Measurements from ENCODE around the gene MTFR1L. TPM values are rescaled to one million over a fixed set of nuclear protein-coding genes. Genes with fewer than 3 reads are reported as not detected.
A peak's percentile ranks its signal among the peaks of the same experiment; 100 is the strongest.

The MTFR1L gene
- total RNA-seq, 2 donors from 2014 or later = 39.6 to 58.8 TPM

GRCh38 chr1:25782608-25783201 lies 37.0 kb upstream of the MTFR1L start:
- Mint-ChIP-seq H3K4me1 (no peaks in the 10 kb centered on the region), H3K9me3 (no peaks in the 10 kb centered on the region), H3K27me3 (no peaks in the 10 kb centered on the region), H3K36me3 (ENCODE audit: low read depth) (no peaks in the 10 kb centered on the region), H3K4me3 (no peak overlapping the region), H3K27ac (peak overlapping the region; percentile 32)
- no peak for ATAC-seq (replicated peaks)

GRCh38 chr1:25784575-25785051 lies 35.1 kb upstream of the MTFR1L start:
- H3K27ac Mint-ChIP-seq = no peak overlapping the region
- no peak for ATAC-seq (replicated peaks)
- H3K9me3 Mint-ChIP-seq = no peaks in the 10 kb centered on the region
- no peaks in the 10 kb centered on the region for H3K27me3 Mint-ChIP-seq
- H3K4me1 Mint-ChIP-seq = no peaks in the 10 kb centered on the region
- H3K36me3 Mint-ChIP-seq (ENCODE audit: low read depth) = no peaks in the 10 kb centered on the region
- H3K4me3 Mint-ChIP-seq = no peak overlapping the region

- no peak overlapping the region for H3K4me3 Mint-ChIP-seq
- ATAC-seq (replicated peaks) = no peak
- no peaks in the 10 kb centered on the region for H3K4me1 Mint-ChIP-seq
- H3K36me3 Mint-ChIP-seq (ENCODE audit: low read depth) = no peaks in the 10 kb centered on the region
- no peaks in the 10 kb centered on the region for H3K27me3 Mint-ChIP-seq
- no peak overlapping the region for H3K27ac Mint-ChIP-seq
- H3K9me3 Mint-ChIP-seq = no peaks in the 10 kb centered on the region
These were observed 34.3 kb upstream of the MTFR1L start for GRCh38 chr1:25785333-25786067.

- no peaks in the 10 kb centered on the region for H3K36me3 Mint-ChIP-seq (ENCODE audit: low read depth)
- no peaks in the 10 kb centered on the region for H3K9me3 Mint-ChIP-seq
- no peaks in the 10 kb centered on the region for H3K4me1 Mint-ChIP-seq
- H3K27ac Mint-ChIP-seq = no peak overlapping the region
- no peak overlapping the region for H3K4me3 Mint-ChIP-seq
- ATAC-seq (replicated peaks) = no peak
- H3K27me3 Mint-ChIP-seq = no peaks in the 10 kb centered on the region
These were observed 32.6 kb upstream of the MTFR1L start for GRCh38 chr1:25786887-25787759.

- H3K4me1 Mint-ChIP-seq = no peaks in the 10 kb centered on the region
- H3K27me3 Mint-ChIP-seq = no peaks in the 10 kb centered on the region
- H3K4me3 Mint-ChIP-seq = no peak overlapping the region
- H3K27ac Mint-ChIP-seq = no peak overlapping the region
- no peaks in the 10 kb centered on the region for H3K36me3 Mint-ChIP-seq (ENCODE audit: low read depth)
- no peak for ATAC-seq (replicated peaks)
- H3K9me3 Mint-ChIP-seq = no peaks in the 10 kb centered on the region
These were observed 32.0 kb upstream of the MTFR1L start for GRCh38 chr1:25787760-25788166.

GRCh38 chr1:25790472-25790871 lies 29.3 kb upstream of the MTFR1L start:
- no peaks in the 10 kb centered on the region for H3K27me3 Mint-ChIP-seq
- H3K4me1 Mint-ChIP-seq = no peaks in the 10 kb centered on the region
- H3K4me3 Mint-ChIP-seq = no peak overlapping the region
- no peaks in the 10 kb centered on the region for H3K9me3 Mint-ChIP-seq
- no peak for ATAC-seq (replicated peaks)
- peak overlapping the region; percentile 32 for H3K27ac Mint-ChIP-seq
- H3K36me3 Mint-ChIP-seq (ENCODE audit: low read depth) = no peaks in the 10 kb centered on the region

GRCh38 chr1:25792115-25792514 lies 27.6 kb upstream of the MTFR1L start:
- peaks cover 11% of the 10 kb centered on the region for H3K4me1 Mint-ChIP-seq
- no peaks in the 10 kb centered on the region for H3K9me3 Mint-ChIP-seq
- H3K36me3 Mint-ChIP-seq (ENCODE audit: low read depth) = no peaks in the 10 kb centered on the region
- H3K27ac Mint-ChIP-seq = peak overlapping the region; percentile 3
- no peak for ATAC-seq (replicated peaks)
- no peaks in the 10 kb centered on the region for H3K27me3 Mint-ChIP-seq
- no peak overlapping the region for H3K4me3 Mint-ChIP-seq

- H3K4me3 Mint-ChIP-seq = no peak overlapping the region
- peaks cover 11% of the 10 kb centered on the region for H3K4me1 Mint-ChIP-seq
- no peak overlapping the region for H3K27ac Mint-ChIP-seq
- no peaks in the 10 kb centered on the region for H3K9me3 Mint-ChIP-seq
- no peak for ATAC-seq (replicated peaks)
- H3K27me3 Mint-ChIP-seq = no peaks in the 10 kb centered on the region
- H3K36me3 Mint-ChIP-seq (ENCODE audit: low read depth) = no peaks in the 10 kb centered on the region
These were observed 26.1 kb upstream of the MTFR1L start for GRCh38 chr1:25793585-25794170.

- Mint-ChIP-seq H3K4me1 (peaks cover 11% of the 10 kb centered on the region), H3K4me3 (no peak overlapping the region), H3K9me3 (no peaks in the 10 kb centered on the region), H3K36me3 (ENCODE audit: low read depth) (no peaks in the 10 kb centered on the region), H3K27me3 (no peaks in the 10 kb centered on the region), H3K27ac (no peak overlapping the region)
- ATAC-seq (replicated peaks) = no peak
These were observed 25.4 kb upstream of the MTFR1L start for GRCh38 chr1:25794325-25794724.

- Mint-ChIP-seq H3K9me3 (no peaks in the 10 kb centered on the region), H3K4me3 (no peak overlapping the region), H3K27me3 (no peaks in the 10 kb centered on the region), H3K4me1 (peaks cover 11% of the 10 kb centered on the region), H3K27ac (no peak overlapping the region), H3K36me3 (ENCODE audit: low read depth) (no peaks in the 10 kb centered on the region)
- ATAC-seq (replicated peaks) = no peak
These were observed 24.5 kb upstream of the MTFR1L start for GRCh38 chr1:25795211-25795610.

- Mint-ChIP-seq H3K9me3 (no peaks in the 10 kb centered on the region), H3K4me3 (peak overlapping the region; percentile 61), H3K27ac (peak overlapping the region; percentile 47), H3K36me3 (ENCODE audit: low read depth) (no peaks in the 10 kb centered on the region), H3K27me3 (no peaks in the 10 kb centered on the region), H3K4me1 (peaks cover 11% of the 10 kb centered on the region)
- ATAC-seq (replicated peaks) = peak; percentile 76
These were observed 23.6 kb upstream of the MTFR1L start for GRCh38 chr1:25795946-25796810.

GRCh38 chr1:25796811-25797458 lies 22.8 kb upstream of the MTFR1L start:
- Mint-ChIP-seq H3K27me3 (no peaks in the 10 kb centered on the region), H3K9me3 (no peaks in the 10 kb centered on the region), H3K4me1 (peaks cover 11% of the 10 kb centered on the region), H3K27ac (peak overlapping the region; percentile 47), H3K36me3 (ENCODE audit: low read depth) (no peaks in the 10 kb centered on the region), H3K4me3 (peak overlapping the region; percentile 61)
- peak; percentile 59 for ATAC-seq (replicated peaks)

GRCh38 chr1:25797939-25798338 lies 21.8 kb upstream of the MTFR1L start:
- no peak for ATAC-seq (replicated peaks)
- Mint-ChIP-seq H3K4me1 (peaks cover 20% of the 10 kb centered on the region), H3K36me3 (ENCODE audit: low read depth) (no peaks in the 10 kb centered on the region), H3K9me3 (no peaks in the 10 kb centered on the region), H3K27ac (peak overlapping the region; percentile 21), H3K27me3 (no peaks in the 10 kb centered on the region), H3K4me3 (peak overlapping the region; percentile 61)

Data from activated T-helper 17 cell treated with anti-CD3 and anti-CD28 coated beads, Interleukin-2, amount 50 U/mL, for 72 hours (primary cell).